H1 (cell line): ENCODE results near the gene LCN9. TPM values are rescaled to one million over a fixed set of nuclear protein-coding genes. Genes with fewer than 3 reads are reported as not detected.
A peak's percentile ranks its signal among the peaks of the same experiment; 100 is the strongest.

ENCODE experiments used
- CTCF ChIA-PET: fragments of 300-600 bp; sonication (Branson Sonifier 250); formaldehyde crosslinking; loops from one replicate; lab custom pipeline; 2021; ENCODE audit not compliant: partially characterized antibody; lab: Charles Lee
- POLR2A ChIA-PET: fragments of 300-600 bp; sonication (Branson Sonifier 250); formaldehyde crosslinking; loops from one replicate; lab custom pipeline; 2021; ENCODE audit warnings: inconsistent platforms; ENCODE audit not compliant: partially characterized antibody; lab: Charles Lee
- DNase-seq, 2 experiments: peaks; one replicate each; pipeline versions ENCODE4 v3.0.0 to v3.0.0-alpha.2; 2010 to 2022; ENCODE audit warnings: low spot score in 2 of 2, low read depth in 1 of 2, mixed read lengths in 1 of 2
- FAIRE-seq: peaks from 2 replicates; lab custom pipeline; 2011; peaks lifted over from hg19 to GRCh38; lab: Jason Lieb, UNC
- H2AFZ ChIP-seq: 2 replicates; pipeline ENCODE4 v1.8.1; 2012; ENCODE audit warnings: low read length, inconsistent platforms
- H2AK5ac ChIP-seq: 2 replicates; pipeline ENCODE4 v1.6.1; 2013; ENCODE audit warnings: low read depth, low read length
- H2BK120ac ChIP-seq: replicated peaks from 2 replicates; pipeline ENCODE3; 2013; ENCODE audit warnings: low read depth, low read length, inconsistent platforms
- H2BK12ac ChIP-seq: 2 replicates; pipeline ENCODE4 v1.6.1; 2013; ENCODE audit warnings: low read depth, low read length
- H2BK15ac ChIP-seq: 2 replicates; pipeline ENCODE4 v1.6.1; 2013; ENCODE audit warnings: low read length
- H2BK20ac ChIP-seq: 2 replicates; pipeline ENCODE4 v1.6.1; 2013; ENCODE audit warnings: low read length
- H2BK5ac ChIP-seq: 2 replicates; pipeline ENCODE4 v1.6.1; 2013; ENCODE audit warnings: low read depth, low read length
- H3K14ac ChIP-seq: 2 replicates; pipeline ENCODE4 v1.6.1; 2013; ENCODE audit warnings: inconsistent platforms; ENCODE audit not compliant: insufficient read length
- H3K18ac ChIP-seq: 2 replicates; pipeline ENCODE4 v1.6.1; 2013; ENCODE audit warnings: low read length; ENCODE audit errors: extremely low read depth
- H3K23ac ChIP-seq: 2 replicates; pipeline ENCODE4 v1.6.1; 2013; ENCODE audit warnings: inconsistent platforms; ENCODE audit not compliant: insufficient read length
- H3K23me2 ChIP-seq: 2 replicates; pipeline ENCODE4 v1.6.1; 2013; ENCODE audit warnings: low read depth, low read length
- H3K27ac ChIP-seq: 2 replicates; pipeline ENCODE4 v1.6.1; 2011; ENCODE audit warnings: low read depth, low read length, inconsistent platforms
- H3K27me3 ChIP-seq, 4 experiments: replicated peaks in 1 of 4; 1 replicate in 1 of 4; 2 replicates in 3 of 4; pipeline versions ENCODE4 v1.6.1 to v1.8.1; 2011 to 2013; ENCODE audit warnings: low read length in 3 of 4, mild to moderate bottlenecking in 3 of 4, inconsistent platforms in 2 of 4, mixed read lengths in 2 of 4, moderate library complexity in 1 of 4; ENCODE audit not compliant: control insufficient read depth in 3 of 4, insufficient read depth in 3 of 4; ENCODE audit errors: extremely low read depth in 1 of 4
- H3K36me3 ChIP-seq, 4 experiments: 2 replicates each; pipeline versions ENCODE4 v1.6.1 to v1.8.1; 2011 to 2013; ENCODE audit warnings: mild to moderate bottlenecking in 4 of 4, low read length in 3 of 4, moderate library complexity in 2 of 4, control low read depth in 1 of 4, inconsistent platforms in 1 of 4; ENCODE audit not compliant: insufficient read depth in 4 of 4, control insufficient read depth in 2 of 4
- H3K4ac ChIP-seq: replicated peaks from 2 replicates; pipeline ENCODE3; 2013; ENCODE audit warnings: low read length, low read depth, mixed read lengths, inconsistent platforms; ENCODE audit not compliant: insufficient read length
- H3K4me1 ChIP-seq, 4 experiments: replicated peaks in 1 of 4; 1 replicate in 1 of 4; 2 replicates in 3 of 4; pipeline versions ENCODE4 v1.6.1 to v1.8.1; 2011 to 2013; ENCODE audit warnings: low read length in 3 of 4, inconsistent platforms in 2 of 4, mixed read lengths in 1 of 4; ENCODE audit not compliant: insufficient read depth in 4 of 4, control insufficient read depth in 3 of 4
- H3K4me2 ChIP-seq, 2 experiments: 2 replicates each; pipeline versions ENCODE4 v1.6.1 to v1.8.1; 2011 to 2013; ENCODE audit warnings: low read depth in 2 of 2, low read length in 2 of 2, control low read depth in 1 of 2, inconsistent platforms in 1 of 2, mild to moderate bottlenecking in 1 of 2; ENCODE audit not compliant: insufficient read depth in 1 of 2
- H3K4me3 ChIP-seq, 4 experiments: fragments of 200-600, 300-600 bp in 1 of 4; sonication (generic), shearing (Covaris generic), sonication (Bioruptor Twin) in 1 of 4; 2 replicates each; pipeline versions ENCODE4 v1.5.1 to v1.8.1; 2011 to 2016; ENCODE audit warnings: low read length in 4 of 4, low read depth in 3 of 4, control low read depth in 2 of 4, inconsistent platforms in 2 of 4, mild to moderate bottlenecking in 2 of 4, mixed read lengths in 1 of 4, moderate library complexity in 1 of 4; ENCODE audit not compliant: insufficient read depth in 2 of 4; ENCODE audit errors: extremely low read depth in 1 of 4
- H3K56ac ChIP-seq: replicated peaks from 2 replicates; pipeline ENCODE3; 2013; ENCODE audit warnings: low read depth, mild to moderate bottlenecking, mixed read lengths, low read length, inconsistent platforms; ENCODE audit not compliant: insufficient read length
- H3K79me1 ChIP-seq: 2 replicates; pipeline ENCODE4 v1.6.1; 2013; ENCODE audit warnings: low read depth, low read length, control low read depth
- H3K79me2 ChIP-seq, 2 experiments: 2 replicates each; pipeline versions ENCODE4 v1.6.1 to v1.8.1; 2012 to 2013; ENCODE audit warnings: low read length in 2 of 2, mild to moderate bottlenecking in 2 of 2, inconsistent platforms in 1 of 2; ENCODE audit not compliant: insufficient read depth in 2 of 2, control insufficient read depth in 1 of 2
- H3K9ac ChIP-seq, 4 experiments: replicated peaks in 1 of 4; 1 replicate in 1 of 4; 2 replicates in 3 of 4; pipeline versions ENCODE4 v1.6.1 to v1.8.1; 2011 to 2013; ENCODE audit warnings: low read depth in 3 of 4, low read length in 3 of 4, control low read depth in 2 of 4, mild to moderate bottlenecking in 2 of 4, moderate library complexity in 2 of 4, inconsistent platforms in 1 of 4; ENCODE audit errors: extremely low read depth in 1 of 4
- H3K9me3 ChIP-seq, 2 experiments: 2 replicates each; pipeline versions ENCODE4 v1.6.1 to v1.8.1; 2012 to 2013; ENCODE audit warnings: mild to moderate bottlenecking in 2 of 2, moderate library complexity in 2 of 2, control low read depth in 1 of 2, inconsistent platforms in 1 of 2, low read depth in 1 of 2, low read length in 1 of 2, mixed read lengths in 1 of 2; ENCODE audit not compliant: insufficient read depth in 2 of 2
- H4K20me1 ChIP-seq, 2 experiments: replicated peaks in 1 of 2; 2 replicates each; pipeline versions ENCODE3 to v1.8.1; 2011 to 2013; ENCODE audit warnings: inconsistent platforms in 2 of 2, low read length in 2 of 2, mild to moderate bottlenecking in 1 of 2; ENCODE audit not compliant: insufficient read depth in 2 of 2, control insufficient read depth in 1 of 2
- H4K5ac ChIP-seq: 2 replicates; pipeline ENCODE4 v1.6.1; 2013; ENCODE audit warnings: low read length, low read depth, mixed read lengths, inconsistent platforms; ENCODE audit not compliant: insufficient read length
- H4K8ac ChIP-seq: 2 replicates; pipeline ENCODE4 v1.8.0; 2013; ENCODE audit warnings: mild to moderate bottlenecking, moderate library complexity, low read length, inconsistent platforms; ENCODE audit not compliant: insufficient read depth; ENCODE audit errors: extremely low read depth
- H4K91ac ChIP-seq: replicated peaks from 2 replicates; pipeline ENCODE3; 2013; ENCODE audit warnings: low read length, mixed read lengths, inconsistent platforms; ENCODE audit not compliant: insufficient read length
- ASH2L ChIP-seq: fragments of 200-600, 300-600 bp; sonication (generic); IDR thresholded peaks from one replicate; pipeline ENCODE4 v1.7.1; 2017; ENCODE audit warnings: low read length
- CBX8 ChIP-seq: fragments of 300-800, 300-1000 bp; sonication (generic); IDR thresholded peaks from 2 replicates; pipeline ENCODE4 v1.7.1; 2016; ENCODE audit warnings: low read depth, low read length, borderline replicate concordance
- JUND ChIP-seq: IDR thresholded peaks from 2 replicates; pipeline ENCODE4 v1.6.1; 2011; ENCODE audit warnings: mild to moderate bottlenecking, improper control_type of control experiment, low read length
- KDM1A ChIP-seq: fragments of 200-600, 300-600 bp; sonication (generic); IDR thresholded peaks from 2 replicates; pipeline ENCODE4 v1.7.1; 2016; ENCODE audit warnings: mild to moderate bottlenecking, low read length, borderline replicate concordance
- MAFK ChIP-seq: IDR thresholded peaks from 2 replicates; pipeline ENCODE4 v1.6.1; 2012; ENCODE audit warnings: low read depth, mild to moderate bottlenecking, improper control_type of control experiment, low read length
- SIX5 ChIP-seq: IDR thresholded peaks from 2 replicates; pipeline ENCODE4 v1.6.1; 2011; ENCODE audit warnings: mild to moderate bottlenecking, low read depth, low read length
- SP1 ChIP-seq: IDR thresholded peaks from 2 replicates; pipeline ENCODE4 v1.6.1; 2011; ENCODE audit warnings: low read depth, low read length
- SP4 ChIP-seq: IDR thresholded peaks from 2 replicates; pipeline ENCODE4 v1.6.1; 2012; ENCODE audit warnings: low read length, inconsistent platforms
- SRF ChIP-seq: IDR thresholded peaks from 2 replicates; pipeline ENCODE4 v1.6.1; 2011; ENCODE audit warnings: mild to moderate bottlenecking, low read depth, low read length, moderate library complexity
- TBP ChIP-seq: IDR thresholded peaks from 2 replicates; pipeline ENCODE4 v1.6.1; 2011; ENCODE audit warnings: low read depth, low read length, improper control_type of control experiment
- TCF12 ChIP-seq: IDR thresholded peaks from 2 replicates; pipeline ENCODE4 v1.6.1; 2011; ENCODE audit warnings: low read depth, mild to moderate bottlenecking, low read length
- USF2 ChIP-seq: IDR thresholded peaks from 2 replicates; pipeline ENCODE4 v1.6.1; 2011; ENCODE audit warnings: low read length, improper control_type of control experiment
- YY1 ChIP-seq: IDR thresholded peaks from 2 replicates; pipeline ENCODE4 v1.6.1; 2011; ENCODE audit warnings: low read depth, mild to moderate bottlenecking, low read length
- WGBS, 2 experiments: shearing (Covaris generic) in 1 of 2; methylation state at CpG; one replicate each; pipeline versions ENCODE4 v1.1.6 to v1.1.7; 2013 to 2015; ENCODE audit warnings: low lambda C conversion rate in 2 of 2, mixed read lengths in 2 of 2, inconsistent platforms in 1 of 2, low coverage in 1 of 2, missing lambda C conversion rate in 1 of 2; ENCODE audit not compliant: insufficient replicate concordance in 2 of 2, insufficient coverage in 1 of 2, insufficient read length in 1 of 2; ENCODE audit errors: extremely low coverage in 1 of 2, missing lambda C conversion rate in 1 of 2; 5-methylcytosine and 5-hydroxymethylcytosine counted together
- polyA plus RNA-seq, 7 experiments: library from polyadenylated mRNA; depleted of rRNA in 3 of 7; stranded (reverse) in 5 of 7; unstranded in 2 of 7; fragments of >200 nt in 5 of 7; fragments of 200-250 nt in 2 of 7; gene quantifications; 1 replicate in 5 of 7; 2 replicates in 1 of 7; 4 replicates in 1 of 7; pipeline versions ENCODE4 v1.2.1 to v1.2.3, GENCODE V29; 2011 to 2013; ENCODE audit warnings: missing spikeins in 2 of 7, mixed read lengths in 2 of 7
- total RNA-seq: library from RNA; stranded (reverse); fragmentation: NEBNext Ultra II Directional; extraction: Animal tissue kit (Norgen Biotek cat#: 25700); gene quantifications from 2 replicates; pipeline ENCODE4 v1.2.1, GENCODE V29; 2021

LCN9 gene
- total and polyA plus RNA-seq, 2 of the 8 experiments (the other 6 are each of a cell fraction or from before 2014, with no cell fraction given): 2.3 to 3.1 TPM

GRCh38 chr9:135712613-135713295 lies 49.6 kb downstream of the LCN9 start:
- 71% methylated on average over 13 of the region's 16 CpGs; no CpG with 5 or more reads in 1 of the 2 experiments for WGBS, 2 experiments
- Histone ChIP-seq H3K36me3 (no peaks in the 10 kb centered on the region), H3K4me3 (no peak overlapping the region), H4K8ac (no peak overlapping the region), H3K9me3 (no peaks in the 10 kb centered on the region), H4K20me1 (peaks cover 4 to 13% of the 10 kb centered on the region in 2 experiments), H2AK5ac (no peak overlapping the region), H2AFZ (no peak overlapping the region), H2BK20ac (no peak overlapping the region), H3K4ac (no peak overlapping the region), H4K5ac (no peak overlapping the region), H3K79me2 (no peaks in the 10 kb centered on the region), H3K56ac (no peak overlapping the region), H3K27me3 (peaks cover 0 to 25% (median 21%) of the 10 kb centered on the region in 4 experiments; a peak in 6 of 7 replicates), H3K18ac (no peak overlapping the region), H3K4me2 (no peak overlapping the region), H3K27ac (no peak overlapping the region), H2BK12ac (0 out of 2 replicates have a peak overlapping the region, but pooled peaks have one; percentile 39), H3K4me1 (peaks cover 0 to 3% (median 0%) of the 10 kb centered on the region in 4 experiments; a peak in 1 of 7 replicates), H2BK120ac (no peak overlapping the region), H4K91ac (no peak overlapping the region), H3K23me2 (no peaks in the 10 kb centered on the region), H2BK15ac (no peak overlapping the region), H2BK5ac (no peak overlapping the region), H3K9ac (no peak overlapping the region), H3K79me1 (no peaks in the 10 kb centered on the region), H3K23ac (no peak overlapping the region), H3K14ac (no peak overlapping the region)
- DNase-seq (no peak), FAIRE-seq (no peak)
- POLR2A ChIA-PET: interaction anchor here (1.9 kb wide), 1 partner anchor 8 kb away, joined by 6 read pairs; no protein-coding TSS in a partner anchor
- CTCF ChIA-PET: interaction anchor here (0.6 to 2.7 kb wide), 6 partner anchors 9 to 171 kb away, joined by 3 to 21 read pairs (median 4); partner anchors contain the start of gene KCNT1
- no peak for TF ChIP-seq CBX8
- no peak for TF ChIP-seq USF2
- no peak for TF ChIP-seq SIX5
- no peak for TF ChIP-seq SRF
- no peak for TF ChIP-seq TBP
- TF ChIP-seq TCF12: no peak
- TF ChIP-seq JUND: no peak
- TF ChIP-seq SP4: no peak
- no peak for TF ChIP-seq YY1
- TF ChIP-seq MAFK: no peak
- no peak for TF ChIP-seq ASH2L
- TF ChIP-seq KDM1A: no peak
- TF ChIP-seq SP1: no peak
